GM18951 (cell line): ENCODE data around the gene ADAMTS19.
"Not testable (repeated sequence)": the region's sequence is repeated elsewhere in the genome, so short reads cannot be mapped to it uniquely, and the experiment has no call there.

ENCODE experiments used
- POLR2A ChIP-seq: IDR thresholded peaks from 4 replicates; pipeline ENCODE4 v1.6.1; 2011; ENCODE audit warnings: mild to moderate bottlenecking; ENCODE audit not compliant: insufficient read length, insufficient read depth; ENCODE audit errors: extremely low read depth
- in situ Hi-C: fragments of 300-500 bp; cut with MboI; formaldehyde crosslinking; loops from one replicate; pipeline ENCODE4 v1.12.0; 2022; ENCODE audit warnings: low sequenced_read_pairs, mixed read lengths, inconsistent platforms; ENCODE audit not compliant: unreplicated experiment

The ADAMTS19 gene

DNA sequence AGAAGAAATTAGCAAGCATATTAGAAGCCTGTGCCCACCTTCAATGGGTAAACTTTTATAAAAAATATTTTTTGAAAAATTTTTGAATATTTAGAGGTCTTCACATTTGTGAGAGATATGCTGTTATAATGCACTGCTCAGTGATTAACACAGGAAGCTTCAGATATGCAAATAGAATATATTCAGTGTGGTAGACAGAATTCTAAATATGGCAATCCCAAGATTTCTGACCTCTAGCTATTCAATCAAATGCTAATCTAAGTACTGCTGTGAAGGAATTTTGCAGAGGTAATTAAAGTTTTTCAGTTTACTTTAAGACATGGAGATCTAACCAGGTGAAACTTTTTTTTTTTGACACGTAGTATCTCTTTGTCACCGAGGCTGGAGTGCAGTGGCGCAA, 103.5 kb downstream of the ADAMTS19 start:
- TF ChIP-seq POLR2A = no peak
- in situ Hi-C loops = no loop called here

DNA sequence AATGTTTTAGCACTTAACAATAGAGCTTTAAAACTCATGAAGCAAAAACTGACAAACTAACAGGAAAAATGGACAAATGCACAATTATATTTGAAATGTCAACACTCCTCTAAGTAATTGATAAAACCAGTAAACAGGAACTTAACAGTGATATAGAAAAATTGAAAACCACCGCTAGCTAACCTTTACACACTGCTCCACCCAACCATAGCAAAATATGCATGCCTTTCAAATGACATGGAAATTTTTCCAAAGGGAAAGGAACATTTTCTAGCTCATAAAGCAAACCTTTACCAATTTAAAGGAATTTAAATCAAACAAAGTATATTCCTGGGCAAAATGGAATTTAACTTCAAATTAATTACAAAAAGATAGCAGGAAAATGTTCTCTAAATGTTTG, 109.2 kb downstream of the ADAMTS19 start:
- in situ Hi-C loops = no loop called here
- no peak for TF ChIP-seq POLR2A

DNA sequence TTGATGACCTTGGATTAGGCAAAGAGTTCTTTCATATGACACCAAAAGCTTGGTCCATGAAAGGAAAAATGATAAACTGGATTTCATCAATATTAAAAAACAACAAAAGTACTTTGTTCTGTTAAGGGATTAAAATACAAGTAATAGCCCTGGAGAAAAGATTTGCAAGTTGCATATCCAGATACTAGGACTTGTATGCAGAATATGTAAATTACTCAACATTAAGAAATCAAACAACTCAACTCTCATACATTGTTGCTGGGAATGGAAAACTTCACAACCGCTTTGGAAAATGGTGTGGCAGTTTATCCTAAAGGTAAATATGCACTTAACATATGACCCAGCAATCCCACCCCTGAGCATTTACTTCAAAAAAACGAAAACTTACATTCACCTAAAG, 112.0 kb downstream of the ADAMTS19 start:
- in situ Hi-C loops = no loop called here
- no peak for TF ChIP-seq POLR2A

- in situ Hi-C loops = not testable (repeated sequence)
Observed at GRCh38 chr5:129584496-129584895, 124.4 kb downstream of the ADAMTS19 start.

GRCh38 chr5:129591508-129592160, 131.5 kb downstream of the ADAMTS19 start:
- in situ Hi-C loops = no loop called here
- TF ChIP-seq POLR2A = no peak

DNA sequence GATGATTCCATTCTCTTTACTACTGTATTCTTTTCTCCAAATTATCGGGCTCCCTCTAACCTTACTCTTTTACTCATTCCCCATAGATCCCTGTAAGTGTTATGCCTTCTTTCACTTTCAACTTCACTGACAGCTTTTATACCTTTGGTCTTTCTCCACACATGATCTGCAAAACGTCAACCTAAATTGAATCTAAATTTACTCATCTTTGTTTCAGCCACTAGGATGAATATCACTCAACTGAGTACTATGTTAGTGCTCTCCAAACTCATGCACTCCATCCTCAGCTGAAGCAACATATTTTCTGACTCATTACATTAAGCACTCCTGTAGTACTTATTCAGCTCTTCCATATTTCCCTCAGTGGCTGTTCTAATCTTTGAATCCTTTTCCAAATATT, 133.4 kb downstream of the ADAMTS19 start:
- in situ Hi-C loops = no loop called here
- no peak for TF ChIP-seq POLR2A

DNA sequence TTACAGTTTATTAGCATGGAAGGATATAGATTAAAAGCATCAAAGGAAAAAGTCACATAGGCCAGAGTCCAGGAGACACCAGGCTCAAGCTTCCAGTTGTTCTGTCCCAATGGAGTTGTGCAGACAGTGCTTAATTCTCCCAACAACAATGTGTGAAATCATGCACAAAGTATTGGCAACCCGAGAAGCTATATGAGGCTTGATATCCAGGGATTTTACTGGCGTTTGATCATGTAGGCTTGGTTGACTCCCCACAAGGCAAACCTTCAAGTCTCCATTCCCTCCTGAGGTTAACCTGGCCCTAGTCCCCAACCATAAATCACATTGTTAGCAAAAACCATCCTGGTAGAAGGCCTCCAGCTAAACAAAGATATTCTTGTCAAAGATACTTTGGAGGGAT, 141.5 kb downstream of the ADAMTS19 start:
- TF ChIP-seq POLR2A = no peak
- in situ Hi-C loops = no loop called here

DNA sequence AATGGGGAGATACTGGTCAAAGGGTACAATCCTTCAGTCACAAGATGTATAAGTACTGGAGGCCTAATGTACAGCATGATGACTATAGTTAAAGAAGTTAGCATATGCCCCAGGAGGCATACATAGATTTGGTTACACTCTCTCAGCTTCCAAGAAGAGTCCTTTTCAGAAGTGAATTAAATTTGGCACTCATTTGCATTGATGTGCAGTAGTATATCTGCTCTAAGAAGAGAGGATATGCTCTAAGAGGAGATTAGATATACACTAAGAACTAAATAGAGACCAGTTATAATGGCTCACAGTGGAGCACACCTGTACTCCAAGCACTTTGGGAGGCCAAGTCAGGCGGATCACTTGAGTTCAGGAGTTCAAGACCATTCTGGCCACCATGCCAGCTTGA, 148.3 kb downstream of the ADAMTS19 start:
- in situ Hi-C loops = no loop called here

DNA sequence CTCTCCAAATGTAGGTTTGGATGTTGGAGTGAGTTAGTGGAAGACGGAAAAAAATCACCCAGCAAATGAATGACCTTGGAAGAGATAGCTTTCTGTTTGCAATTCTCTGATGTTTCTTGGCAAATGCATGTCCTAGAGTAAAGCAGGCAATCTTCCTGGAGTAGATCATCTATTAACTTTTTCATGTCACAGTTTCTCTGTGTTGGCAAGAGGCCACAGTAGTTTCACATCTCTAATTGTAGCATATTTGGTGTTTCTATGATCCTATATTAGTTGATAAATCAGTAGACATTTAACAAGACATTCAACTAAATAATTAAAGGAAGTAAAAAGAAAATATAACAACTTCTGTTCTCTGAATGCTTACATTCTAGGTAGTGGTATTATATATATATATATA, 149.6 kb downstream of the ADAMTS19 start:
- in situ Hi-C loops = no loop called here
- TF ChIP-seq POLR2A = no peak

More for the DNA sequence above, 148.3 kb downstream of the ADAMTS19 start:
- TF ChIP-seq POLR2A = no peak

DNA sequence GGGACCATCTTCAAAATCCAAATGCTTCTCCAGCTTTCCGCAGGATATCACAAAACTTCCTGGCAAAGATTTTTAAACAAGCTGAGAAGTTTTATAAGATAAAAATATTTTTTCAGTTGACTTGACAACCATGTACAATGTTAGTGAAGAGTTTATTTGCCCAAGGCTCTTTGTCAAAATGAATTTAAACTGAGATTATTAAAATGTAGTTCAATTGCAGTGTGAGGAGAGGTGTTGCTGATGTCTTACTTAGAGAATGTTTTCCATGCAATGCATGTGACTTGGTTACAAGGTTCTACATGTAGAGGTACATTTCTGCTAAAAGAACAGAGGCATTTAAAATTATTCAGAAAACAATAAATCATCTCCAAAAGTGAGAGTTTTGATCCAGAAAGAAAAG, 156.4 kb downstream of the ADAMTS19 start:
- in situ Hi-C loops = no loop called here
- no peak for TF ChIP-seq POLR2A

DNA sequence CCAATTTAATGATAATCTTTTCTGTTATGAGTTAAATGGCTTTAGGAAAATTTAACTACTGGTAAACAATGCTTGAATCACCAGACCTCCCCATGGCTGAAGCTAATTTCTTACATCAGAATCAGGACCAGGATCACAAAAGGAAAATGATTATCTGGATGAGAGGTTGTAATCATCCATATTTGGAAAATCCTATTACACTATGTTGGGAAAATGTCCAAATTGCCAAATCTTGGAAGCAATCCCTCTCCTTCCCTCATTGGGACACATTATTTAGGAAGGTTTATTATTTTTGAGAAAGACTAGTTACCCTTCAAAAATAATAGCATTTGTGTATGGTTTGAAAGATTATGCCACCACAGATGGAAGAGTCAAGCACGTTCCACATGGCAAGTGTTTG, 157.1 kb downstream of the ADAMTS19 start:
- TF ChIP-seq POLR2A = no peak
- in situ Hi-C loops = no loop called here

- in situ Hi-C loops = no loop called here
- TF ChIP-seq POLR2A = no peak
Observed at GRCh38 chr5:129619782-129620181, 159.7 kb downstream of the ADAMTS19 start.

DNA sequence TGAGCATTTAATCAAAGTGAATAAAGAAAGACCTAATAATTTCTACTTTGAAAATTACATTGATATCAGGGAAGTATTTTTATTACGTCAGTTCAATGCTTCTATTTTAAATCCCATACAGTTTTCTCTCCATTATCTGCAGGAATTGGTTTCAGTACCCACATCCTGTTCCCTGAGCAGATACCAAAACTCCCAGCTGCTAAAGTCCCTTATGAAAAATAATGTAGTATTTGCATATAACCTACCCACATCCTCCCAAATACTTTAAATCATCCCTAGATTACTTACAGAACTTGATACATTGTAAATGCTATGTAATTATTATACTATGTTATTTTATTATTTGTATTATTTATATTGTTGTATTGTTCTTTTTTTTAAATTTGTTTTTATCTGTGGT, 162.4 kb downstream of the ADAMTS19 start:
- in situ Hi-C loops = no loop called here
- no peak for TF ChIP-seq POLR2A

DNA sequence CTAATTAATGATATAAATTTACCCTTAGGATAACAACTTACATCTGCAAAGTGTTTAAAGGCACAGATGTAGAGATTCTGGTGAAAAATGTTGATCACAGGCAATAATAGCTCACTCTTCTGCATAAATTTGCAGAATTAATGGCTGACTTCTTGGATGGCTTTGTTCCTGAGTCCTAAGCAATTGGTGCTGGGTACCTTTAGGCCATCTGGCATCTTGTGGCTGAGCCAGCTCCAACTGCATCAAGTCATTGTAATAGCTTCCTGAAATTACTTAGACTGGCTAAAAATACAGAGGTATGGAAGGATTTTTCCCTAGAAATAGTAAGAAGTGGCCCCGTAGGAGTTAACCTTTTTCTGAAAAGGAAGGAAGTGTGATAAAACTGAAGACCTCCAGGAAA, 169.5 kb downstream of the ADAMTS19 start:
- in situ Hi-C loops = no loop called here
- no peak for TF ChIP-seq POLR2A

DNA sequence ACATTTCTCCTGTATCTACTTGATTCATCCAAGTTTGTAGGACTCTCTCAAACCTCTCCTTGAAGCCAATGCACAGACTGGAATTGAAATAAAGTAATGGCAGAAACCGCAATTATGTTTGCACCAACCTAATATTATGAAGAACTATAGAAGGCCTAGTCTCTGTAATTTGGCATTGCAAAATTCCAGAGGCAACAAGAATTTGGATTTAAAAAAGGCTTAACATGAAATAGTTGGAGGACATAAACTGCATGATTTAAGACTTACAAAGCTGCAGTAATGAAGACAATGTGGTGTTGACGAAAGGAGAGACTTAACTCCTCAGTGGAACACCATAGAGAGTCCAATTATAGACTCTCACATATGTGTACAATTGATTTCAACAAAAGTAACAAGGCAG, 170.0 kb downstream of the ADAMTS19 start:
- TF ChIP-seq POLR2A = no peak
- in situ Hi-C loops = no loop called here
